ENCODE measurements around the gene UBE2V1. TPM values are rescaled to one million over a fixed set of nuclear protein-coding genes. Genes with fewer than 3 reads are reported as not detected.
A peak's percentile ranks its signal among the peaks of the same experiment; 100 is the strongest.

UBE2V1 gene
- total and polyA plus RNA-seq, 7 experiments from 2014 or later: 128 to 167 (median 138) TPM

DNA sequence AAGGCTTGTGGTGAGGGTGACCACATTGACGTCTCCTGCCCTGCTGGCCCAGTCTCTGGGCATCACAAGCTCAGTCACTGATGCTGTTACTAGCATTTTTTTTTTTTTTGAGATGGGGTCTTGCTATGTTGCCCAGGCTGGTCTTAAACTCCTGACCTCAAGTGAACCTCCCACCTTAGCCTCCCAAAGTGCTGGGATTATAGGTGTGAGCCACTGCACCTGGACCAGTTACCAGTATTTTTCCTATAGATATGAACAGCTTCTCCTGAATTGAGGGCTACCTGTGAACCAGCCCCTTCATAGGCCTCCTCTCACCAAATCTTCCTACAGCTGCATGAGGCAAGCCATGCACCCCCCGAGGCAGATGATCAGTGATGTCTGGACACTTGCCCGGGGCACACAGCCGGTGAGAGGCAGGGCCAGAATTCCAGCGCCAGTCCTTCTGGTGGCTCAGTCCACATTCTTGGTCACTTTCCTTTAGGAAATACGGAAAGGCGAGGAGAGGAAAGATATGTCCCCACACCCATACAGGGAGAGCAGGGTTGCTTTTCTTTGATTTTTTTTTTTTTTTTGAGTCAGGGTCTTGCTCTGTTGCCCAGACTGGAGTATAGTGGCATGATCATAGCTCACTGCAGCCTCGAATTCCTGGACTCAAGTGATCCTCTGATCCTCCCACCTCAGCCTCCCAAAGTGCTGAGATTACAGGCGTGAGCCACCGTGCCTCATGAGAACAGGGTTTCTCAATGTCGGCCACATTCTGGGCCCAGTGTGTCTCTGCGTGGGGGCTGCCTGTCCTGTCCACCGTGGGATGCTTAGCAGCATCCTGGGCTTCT is 50.7 kb downstream of the UBE2V1 start:
- intact Hi-C loops (cut with micrococcal nuclease): no loop called here
- ChIA-PET POLR2A (no interaction called here), CTCF (no interaction called here)

DNA sequence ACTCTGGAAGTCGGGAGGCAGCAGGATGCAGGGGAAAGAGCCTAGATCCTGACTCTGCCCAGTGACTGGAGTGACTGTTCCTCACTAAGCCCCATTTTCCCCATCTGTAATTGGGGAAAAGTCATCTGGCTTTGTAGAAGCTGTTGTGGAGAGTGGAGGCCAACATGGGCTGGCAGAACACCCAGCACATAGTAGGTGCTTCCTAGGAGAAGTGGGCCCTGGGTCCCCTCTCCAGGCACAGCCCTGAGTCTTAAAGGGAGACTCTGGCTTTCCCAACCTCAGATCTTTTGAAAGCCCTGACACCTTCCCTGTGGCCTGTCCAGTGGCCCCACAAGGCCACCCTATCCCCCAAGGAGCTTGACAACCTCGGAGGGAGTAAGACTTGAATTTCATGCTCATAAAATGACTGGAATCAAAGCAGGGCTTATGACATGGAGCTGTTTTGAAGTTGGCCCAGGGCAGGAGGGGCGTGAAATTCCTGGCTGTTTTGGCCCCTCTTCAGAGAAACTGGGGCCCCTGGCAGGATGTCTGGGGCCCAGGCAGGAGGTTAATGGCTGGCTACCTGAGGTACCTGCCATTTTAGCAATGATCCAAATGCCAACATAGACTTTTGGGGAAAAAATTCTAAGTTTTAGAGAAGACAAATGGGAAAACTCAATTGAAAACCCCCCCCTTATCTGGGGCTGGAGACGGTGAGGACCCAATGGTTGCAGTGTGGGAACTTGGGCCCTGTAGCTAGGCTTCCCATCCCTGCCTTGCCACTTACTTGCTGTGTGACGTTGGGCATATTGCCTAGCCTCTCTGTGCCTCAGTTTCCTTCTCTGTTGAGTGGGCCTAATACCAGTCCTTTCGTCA is 51.6 kb downstream of the UBE2V1 start:
- Mint-ChIP-seq H3K4me3 (no peak overlapping the region), H3K9me3 (no peaks in the 10 kb centered on the region), H3K36me3 (no peaks in the 10 kb centered on the region), H3K4me1 (peaks cover 0 to 2% (median 0%) of the 10 kb centered on the region in 7 donors), H3K27me3 (no peaks in the 10 kb centered on the region), H3K27ac (no peak overlapping the region)
- ChIA-PET CTCF (interaction anchor here (0.8 kb wide), 1 partner anchor 9 kb away, joined by 3 read pairs; no protein-coding TSS in a partner anchor), POLR2A (no interaction called here)
- no peak overlapping the region for H3K4me3 ChIP-seq (ENCODE audit: low read length)
- H3K36me3 ChIP-seq (ENCODE audit: control insufficient read depth in 2 of 3, insufficient read depth in 3 of 3, low read length in 3 of 3): no peaks in the 10 kb centered on the region
- H3K27me3 ChIP-seq (ENCODE audit: control insufficient read depth in 2 of 2, insufficient read depth in 2 of 2, low read length in 2 of 2): no peaks in the 10 kb centered on the region
- DNase-seq: no peak
- H3K4me1 ChIP-seq (ENCODE audit: control insufficient read depth in 2 of 2, insufficient read depth in 2 of 2, low read length in 2 of 2): no peaks in the 10 kb centered on the region
- H3K9me3 ChIP-seq (ENCODE audit: control insufficient read depth in 2 of 3, low read length in 3 of 3): no peaks in the 10 kb centered on the region
- intact Hi-C loops (cut with micrococcal nuclease): no loop called here
- ATAC-seq: no peak
- H3K27ac ChIP-seq (ENCODE audit: low read depth, low read length): no peak overlapping the region

More for the DNA sequence above, 50.7 kb downstream of the UBE2V1 start:
- DNase-seq (no peak), ATAC-seq (no peak)
- no peaks in the 10 kb centered on the region for H3K36me3 ChIP-seq (ENCODE audit: control insufficient read depth in 2 of 3, insufficient read depth in 3 of 3, low read length in 3 of 3)
- H3K9me3 ChIP-seq (ENCODE audit: control insufficient read depth in 2 of 3, low read length in 3 of 3): no peaks in the 10 kb centered on the region
- no peak overlapping the region for H3K27ac ChIP-seq (ENCODE audit: low read depth, low read length)
- no peaks in the 10 kb centered on the region for H3K36me3 Mint-ChIP-seq
- H3K27me3 Mint-ChIP-seq: no peaks in the 10 kb centered on the region
- H3K4me3 ChIP-seq (ENCODE audit: low read length): no peak overlapping the region
- no peaks in the 10 kb centered on the region for H3K9me3 Mint-ChIP-seq
- H3K4me3 Mint-ChIP-seq: no peak overlapping the region
- H3K4me1 ChIP-seq (ENCODE audit: control insufficient read depth in 2 of 2, insufficient read depth in 2 of 2, low read length in 2 of 2): no peaks in the 10 kb centered on the region
- no peak overlapping the region for H3K27ac Mint-ChIP-seq
- peaks cover 0 to 1% (median 0%) of the 10 kb centered on the region in 7 donors for H3K4me1 Mint-ChIP-seq
- no peaks in the 10 kb centered on the region for H3K27me3 ChIP-seq (ENCODE audit: control insufficient read depth in 2 of 2, insufficient read depth in 2 of 2, low read length in 2 of 2)

DNA sequence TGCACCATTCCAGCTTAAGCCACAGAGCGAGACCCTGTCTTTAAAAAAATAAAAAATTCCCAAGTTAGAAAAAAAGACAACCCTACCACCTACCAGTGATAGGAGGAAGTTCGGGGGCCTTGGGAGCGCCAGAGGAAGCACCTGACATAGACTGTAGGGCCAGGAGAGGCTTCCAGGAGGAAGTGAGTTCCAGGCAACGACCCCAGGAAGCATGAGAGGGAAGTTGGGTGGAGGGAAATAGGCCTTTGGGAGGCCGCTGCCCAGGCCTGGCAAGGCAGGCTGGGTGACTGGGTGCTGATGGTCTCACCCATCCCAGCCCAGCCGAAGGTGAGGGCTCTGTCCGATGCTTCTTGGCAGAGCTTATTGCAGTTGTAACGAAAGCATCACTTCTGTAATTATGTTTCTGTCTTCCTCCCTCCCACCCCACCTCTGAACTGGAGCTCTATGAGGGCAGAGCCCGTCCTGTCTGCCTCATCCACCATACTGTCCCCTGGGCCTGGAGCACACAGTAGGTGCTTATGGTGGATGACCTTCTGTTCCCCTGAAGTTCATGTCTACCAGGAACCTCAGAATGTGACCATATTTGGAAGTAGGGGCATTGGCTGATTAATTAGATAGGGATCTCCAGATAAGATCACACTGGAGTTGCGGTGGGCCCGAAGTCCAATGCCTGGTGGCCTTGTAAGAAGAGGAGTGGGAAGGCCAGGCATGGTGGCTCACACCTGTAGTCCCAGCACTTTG is 54.1 kb downstream of the UBE2V1 start:
- Mint-ChIP-seq H3K9me3 (no peaks in the 10 kb centered on the region), H3K4me3 (no peak overlapping the region), H3K4me1 (peaks cover 0 to 2% (median 0%) of the 10 kb centered on the region in 7 donors), H3K27me3 (peaks cover 0 to 4% (median 1%) of the 10 kb centered on the region in 5 donors), H3K27ac (no peak overlapping the region), H3K36me3 (no peaks in the 10 kb centered on the region)
- intact Hi-C loops (cut with micrococcal nuclease): no loop called here
- H3K36me3 ChIP-seq (ENCODE audit: control insufficient read depth in 2 of 3, insufficient read depth in 3 of 3, low read length in 3 of 3): no peaks in the 10 kb centered on the region
- H3K4me3 ChIP-seq (ENCODE audit: low read length): no peak overlapping the region
- H3K9me3 ChIP-seq (ENCODE audit: control insufficient read depth in 2 of 3, low read length in 3 of 3): no peaks in the 10 kb centered on the region
- H3K27ac ChIP-seq (ENCODE audit: low read depth, low read length): no peak overlapping the region
- ATAC-seq: peak; percentile 37
- H3K4me1 ChIP-seq (ENCODE audit: control insufficient read depth in 2 of 2, insufficient read depth in 2 of 2, low read length in 2 of 2): no peaks in the 10 kb centered on the region
- POLR2A ChIA-PET: no interaction called here
- DNase-seq: no peak
- no peaks in the 10 kb centered on the region for H3K27me3 ChIP-seq (ENCODE audit: control insufficient read depth in 2 of 2, insufficient read depth in 2 of 2, low read length in 2 of 2)
- CTCF ChIA-PET: no interaction called here

DNA sequence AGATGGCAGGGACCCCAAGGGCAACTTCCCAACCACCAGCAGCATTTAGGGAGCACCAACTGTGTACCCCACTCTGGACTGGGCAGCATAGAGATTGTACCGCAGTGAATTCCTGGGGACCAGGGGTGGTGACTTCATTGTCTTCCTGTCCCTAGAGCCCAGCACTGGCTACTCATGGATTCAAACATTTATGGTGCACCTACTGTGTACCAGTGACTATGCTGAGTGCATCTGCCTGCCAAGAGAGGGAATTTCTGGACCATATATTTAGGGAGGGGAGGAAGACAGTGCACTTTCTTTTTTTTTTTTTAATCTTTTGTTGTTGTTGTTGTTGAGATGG is 55.3 kb downstream of the UBE2V1 start:
- Histone ChIP-seq H3K27me3 (ENCODE audit: control insufficient read depth in 2 of 2, insufficient read depth in 2 of 2, low read length in 2 of 2) (no peaks in the 10 kb centered on the region), H3K4me3 (ENCODE audit: low read length) (no peak overlapping the region), H3K36me3 (ENCODE audit: control insufficient read depth in 2 of 3, insufficient read depth in 3 of 3, low read length in 3 of 3) (no peaks in the 10 kb centered on the region), H3K27ac (ENCODE audit: low read depth, low read length) (no peak overlapping the region), H3K9me3 (ENCODE audit: control insufficient read depth in 2 of 3, low read length in 3 of 3) (no peaks in the 10 kb centered on the region), H3K4me1 (ENCODE audit: control insufficient read depth in 2 of 2, insufficient read depth in 2 of 2, low read length in 2 of 2) (no peaks in the 10 kb centered on the region)
- H3K27me3 Mint-ChIP-seq: peaks cover 0 to 4% (median 4%) of the 10 kb centered on the region in 5 donors
- no peaks in the 10 kb centered on the region for H3K36me3 Mint-ChIP-seq
- DNase-seq: no peak
- no peak overlapping the region for H3K27ac Mint-ChIP-seq
- no peak for ATAC-seq
- POLR2A ChIA-PET: no interaction called here
- intact Hi-C loops (cut with micrococcal nuclease): no loop called here
- H3K9me3 Mint-ChIP-seq: no peaks in the 10 kb centered on the region
- H3K4me3 Mint-ChIP-seq: no peak overlapping the region
- H3K4me1 Mint-ChIP-seq: peaks cover 0 to 2% (median 0%) of the 10 kb centered on the region in 7 donors
- CTCF ChIA-PET: no interaction called here

DNA sequence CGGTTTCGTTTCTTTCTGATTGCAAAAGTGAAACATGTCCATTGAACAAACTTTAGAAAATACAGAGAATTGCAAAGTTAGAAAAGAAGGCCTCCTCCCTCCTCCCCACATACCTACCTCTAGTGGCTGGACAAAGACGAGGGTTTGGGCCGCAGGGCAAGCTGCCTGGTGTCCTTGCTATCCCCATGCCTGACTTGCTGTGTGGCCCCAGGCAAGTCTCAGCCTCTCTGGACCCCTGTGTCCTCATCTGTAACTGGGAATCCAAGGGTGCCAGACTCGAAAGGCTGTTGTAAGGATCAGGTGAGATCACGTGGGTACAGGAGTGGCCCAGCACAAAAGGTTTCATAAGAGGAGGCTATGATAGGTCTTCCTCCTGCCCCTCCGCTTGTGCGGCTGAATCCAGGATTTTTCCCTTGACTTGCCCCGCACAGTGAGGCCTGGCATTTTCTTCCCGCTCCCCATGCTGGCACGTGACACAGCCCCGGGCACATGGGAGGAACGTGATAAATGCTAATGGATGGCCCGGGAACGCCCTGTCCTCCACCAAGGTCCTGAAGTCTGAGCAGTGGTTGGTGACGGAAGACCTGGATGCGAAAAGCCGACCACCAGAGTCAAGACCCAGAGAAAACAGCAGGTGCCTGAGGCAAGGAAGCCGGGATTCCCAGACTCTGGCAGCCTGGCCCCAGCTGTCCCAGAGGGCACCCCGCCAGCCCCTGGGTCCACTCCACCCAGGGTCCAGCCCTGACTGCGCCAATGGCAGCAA is 55.8 kb downstream of the UBE2V1 start:
- Histone ChIP-seq H3K4me3 (ENCODE audit: low read length) (no peak overlapping the region), H3K27ac (ENCODE audit: low read depth, low read length) (no peak overlapping the region), H3K9me3 (ENCODE audit: control insufficient read depth in 2 of 3, low read length in 3 of 3) (no peaks in the 10 kb centered on the region), H3K36me3 (ENCODE audit: control insufficient read depth in 2 of 3, insufficient read depth in 3 of 3, low read length in 3 of 3) (no peaks in the 10 kb centered on the region), H3K27me3 (ENCODE audit: control insufficient read depth in 2 of 2, insufficient read depth in 2 of 2, low read length in 2 of 2) (no peaks in the 10 kb centered on the region), H3K4me1 (ENCODE audit: control insufficient read depth in 2 of 2, insufficient read depth in 2 of 2, low read length in 2 of 2) (no peaks in the 10 kb centered on the region)
- CTCF ChIA-PET: no interaction called here
- Mint-ChIP-seq H3K27me3 (peaks cover 0 to 8% (median 4%) of the 10 kb centered on the region in 5 donors), H3K36me3 (no peaks in the 10 kb centered on the region), H3K4me1 (peaks cover 0 to 4% (median 0%) of the 10 kb centered on the region in 7 donors), H3K27ac (no peak overlapping the region), H3K4me3 (no peak overlapping the region), H3K9me3 (no peaks in the 10 kb centered on the region)
- ATAC-seq: no peak
- no peak for DNase-seq
- POLR2A ChIA-PET: no interaction called here
- intact Hi-C loops (cut with micrococcal nuclease): no loop called here

DNA sequence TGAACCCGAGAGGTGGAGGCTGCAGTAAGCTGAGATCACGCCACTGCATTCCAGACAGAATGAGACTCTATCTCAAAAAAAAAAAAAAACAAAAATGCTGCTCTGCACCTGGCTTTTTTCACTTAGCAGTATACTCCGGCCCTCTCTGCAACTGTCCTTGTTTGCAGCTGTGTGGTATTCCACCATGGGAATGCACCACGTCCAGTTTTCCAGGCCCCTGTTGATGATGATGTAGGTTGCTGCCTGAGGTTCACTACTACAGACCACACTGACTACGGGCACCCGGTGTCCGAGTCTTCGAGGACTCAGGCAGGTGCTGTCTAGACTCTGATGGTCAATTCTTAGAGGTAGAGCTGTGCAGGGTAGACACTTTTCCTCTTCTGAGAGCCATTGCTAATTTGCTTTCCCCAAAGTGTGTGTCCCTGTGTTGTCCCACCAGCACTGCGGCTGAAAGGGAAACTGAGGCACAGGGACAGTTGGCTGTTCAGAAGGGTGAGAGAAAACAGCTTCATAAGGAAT is 56.5 kb downstream of the UBE2V1 start:
- H3K4me1 Mint-ChIP-seq: peaks cover 0 to 4% (median 0%) of the 10 kb centered on the region in 7 donors
- no peaks in the 10 kb centered on the region for H3K36me3 Mint-ChIP-seq
- ChIA-PET POLR2A (no interaction called here), CTCF (no interaction called here)
- ATAC-seq: no peak
- H3K9me3 Mint-ChIP-seq: no peaks in the 10 kb centered on the region
- Histone ChIP-seq H3K27ac (ENCODE audit: low read depth, low read length) (no peak overlapping the region), H3K36me3 (ENCODE audit: control insufficient read depth in 2 of 3, insufficient read depth in 3 of 3, low read length in 3 of 3) (no peaks in the 10 kb centered on the region), H3K9me3 (ENCODE audit: control insufficient read depth in 2 of 3, low read length in 3 of 3) (no peaks in the 10 kb centered on the region), H3K4me1 (ENCODE audit: control insufficient read depth in 2 of 2, insufficient read depth in 2 of 2, low read length in 2 of 2) (no peaks in the 10 kb centered on the region), H3K4me3 (ENCODE audit: low read length) (no peak overlapping the region), H3K27me3 (ENCODE audit: control insufficient read depth in 2 of 2, insufficient read depth in 2 of 2, low read length in 2 of 2) (no peaks in the 10 kb centered on the region)
- H3K27me3 Mint-ChIP-seq: peaks cover 0 to 8% (median 4%) of the 10 kb centered on the region in 5 donors
- intact Hi-C loops (cut with micrococcal nuclease): no loop called here
- no peak for DNase-seq
- no peak overlapping the region for H3K4me3 Mint-ChIP-seq
- no peak overlapping the region for H3K27ac Mint-ChIP-seq

All from naive thymus-derived CD4-positive, alpha-beta T cell (primary cell).